Fibroblast of villous mesenchyme (primary cell): ENCODE measurements around the gene CCNB1. TPM values are rescaled to one million over a fixed set of nuclear protein-coding genes. Genes with fewer than 3 reads are reported as not detected.
"Not testable (repeated sequence)": the region's sequence is repeated elsewhere in the genome, so short reads cannot be mapped to it uniquely, and the experiment has no call there.

Source experiments
- DNase-seq: peaks from one replicate; pipeline ENCODE4 v3.0.0-alpha.2; 2010; ENCODE audit warnings: low read depth
- H3K4me3 ChIP-seq: 2 replicates; pipeline ENCODE4 v1.5.1; 2011; ENCODE audit warnings: low read depth, mild to moderate bottlenecking, low read length
- CTCF ChIP-seq: IDR thresholded peaks from 2 replicates; pipeline ENCODE4 v1.5.1; 2012; ENCODE audit warnings: low read depth, mild to moderate bottlenecking, low read length; ENCODE audit not compliant: insufficient read depth
- total RNA-seq: library from RNA; depleted of rRNA; stranded (reverse); fragments of >200 nt; gene quantifications from 2 replicates; pipeline ENCODE4 v1.2.3, GENCODE V29; 2012

The CCNB1 gene
- total RNA-seq: 79.9 and 147 TPM in 2 replicates

GRCh38 chr5:69166686-69167492 is at the start of gene CCNB1:
Gene CCNB1 (plus strand): TSS chr5:69167150. CDS start chr5:69167263, 113 bp downstream.
- peak within 1 kb of the TSS; percentile 72 for H3K4me3 ChIP-seq
- peak; percentile 96 for DNase-seq
- TF ChIP-seq CTCF: no peak

GRCh38 chr5:69129413-69129812 is 37.5 kb upstream of the CCNB1 start:
- H3K4me3 ChIP-seq: no peak overlapping the region
- DNase-seq: peak; percentile 74
- no peak for TF ChIP-seq CTCF

GRCh38 chr5:69130241-69130640 is 36.7 kb upstream of the CCNB1 start:
- no peak overlapping the region for H3K4me3 ChIP-seq
- TF ChIP-seq CTCF: no peak
- DNase-seq: no peak

GRCh38 chr5:69131304-69131703 is 35.6 kb upstream of the CCNB1 start:
- no peak for DNase-seq
- no peak for TF ChIP-seq CTCF
- H3K4me3 ChIP-seq: no peak overlapping the region

GRCh38 chr5:69134126-69134525 is 32.8 kb upstream of the CCNB1 start:
- no peak for DNase-seq
- no peak overlapping the region for H3K4me3 ChIP-seq

GRCh38 chr5:69136293-69136692 is 30.7 kb upstream of the CCNB1 start:
- H3K4me3 ChIP-seq: no peak overlapping the region
- peak; percentile 57 for DNase-seq
- TF ChIP-seq CTCF: no peak

More at GRCh38 chr5:69134126-69134525, 32.8 kb upstream of the CCNB1 start:
- TF ChIP-seq CTCF: no peak

GRCh38 chr5:69137208-69137607 is 29.7 kb upstream of the CCNB1 start:
- H3K4me3 ChIP-seq, DNase-seq: not testable (repeated sequence)
